Keratinocyte (primary cell): Measurements from ENCODE around the gene A3GALT2.

ENCODE experiments used
- EZH2 ChIP-seq: IDR thresholded peaks from one replicate; pipeline ENCODE4 v1.6.1; 2012; ENCODE audit warnings: inconsistent platforms, mild to moderate bottlenecking, low read length, moderate library complexity
- TF ChIP-seq, protein P1 (sequence below), 3 experiments: IDR thresholded peaks in 1 of 3; conservative IDR thresholded peaks in 1 of 3; optimal IDR thresholded peaks in 1 of 3; 2 replicates in 2 of 3; 3 replicates in 1 of 3; pipeline versions ENCODE3 to v1.5.1; 2011; ENCODE audit warnings: low read length in 3 of 3, mild to moderate bottlenecking in 3 of 3, moderate library complexity in 2 of 3, control low read depth in 1 of 3, inconsistent platforms in 1 of 3; ENCODE audit not compliant: insufficient read depth in 2 of 3; ENCODE audit errors: extremely low read depth in 1 of 3

DNA sequence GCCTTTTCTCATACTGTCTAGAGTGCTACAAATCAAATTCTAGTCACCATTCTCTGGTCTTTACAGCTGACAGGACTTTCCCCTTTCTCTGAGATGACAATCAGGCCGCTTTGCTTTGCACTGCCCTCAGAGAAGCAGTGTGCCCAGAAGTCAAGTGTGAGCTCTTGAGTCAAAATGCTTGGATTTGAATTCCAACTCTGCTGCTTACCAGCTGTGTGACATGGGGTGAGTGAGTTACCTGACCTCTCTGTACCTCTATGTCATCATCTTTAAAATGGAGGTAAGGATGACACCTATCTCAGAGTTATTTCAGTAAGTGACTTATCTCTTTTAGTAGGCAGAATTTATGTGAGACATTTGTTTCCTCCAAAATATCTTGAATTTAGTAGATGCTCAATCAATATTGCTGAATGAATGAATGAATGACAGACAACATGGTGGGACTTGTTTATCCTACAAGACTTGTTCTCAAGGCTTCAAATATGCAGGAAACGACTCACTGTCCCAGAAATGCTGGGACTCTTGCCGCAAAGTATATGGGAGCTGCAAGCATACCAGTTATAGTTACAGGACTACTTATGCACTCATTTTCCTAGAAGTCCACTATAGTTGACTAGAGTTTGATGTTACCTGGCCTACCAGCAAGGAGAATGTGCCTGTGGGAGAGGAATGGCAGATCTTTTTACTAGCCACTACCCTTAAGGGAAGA lies 38.1 kb upstream of the A3GALT2 start:
- TF ChIP-seq, protein P1, sequence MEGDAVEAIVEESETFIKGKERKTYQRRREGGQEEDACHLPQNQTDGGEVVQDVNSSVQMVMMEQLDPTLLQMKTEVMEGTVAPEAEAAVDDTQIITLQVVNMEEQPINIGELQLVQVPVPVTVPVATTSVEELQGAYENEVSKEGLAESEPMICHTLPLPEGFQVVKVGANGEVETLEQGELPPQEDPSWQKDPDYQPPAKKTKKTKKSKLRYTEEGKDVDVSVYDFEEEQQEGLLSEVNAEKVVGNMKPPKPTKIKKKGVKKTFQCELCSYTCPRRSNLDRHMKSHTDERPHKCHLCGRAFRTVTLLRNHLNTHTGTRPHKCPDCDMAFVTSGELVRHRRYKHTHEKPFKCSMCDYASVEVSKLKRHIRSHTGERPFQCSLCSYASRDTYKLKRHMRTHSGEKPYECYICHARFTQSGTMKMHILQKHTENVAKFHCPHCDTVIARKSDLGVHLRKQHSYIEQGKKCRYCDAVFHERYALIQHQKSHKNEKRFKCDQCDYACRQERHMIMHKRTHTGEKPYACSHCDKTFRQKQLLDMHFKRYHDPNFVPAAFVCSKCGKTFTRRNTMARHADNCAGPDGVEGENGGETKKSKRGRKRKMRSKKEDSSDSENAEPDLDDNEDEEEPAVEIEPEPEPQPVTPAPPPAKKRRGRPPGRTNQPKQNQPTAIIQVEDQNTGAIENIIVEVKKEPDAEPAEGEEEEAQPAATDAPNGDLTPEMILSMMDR (optimal IDR thresholded peaks at IDR 0.05 in 1 of 3, IDR thresholded peaks at IDR 0.05 in 1 of 3, conservative IDR thresholded peaks at IDR 0.05 in 1 of 3; ENCODE audit: extremely low read depth in 1 of 3, insufficient read depth in 2 of 3, low read length in 3 of 3): no peak
- no peak for TF ChIP-seq EZH2
